Measurements from ENCODE around the gene ACVR1B.

DNA sequence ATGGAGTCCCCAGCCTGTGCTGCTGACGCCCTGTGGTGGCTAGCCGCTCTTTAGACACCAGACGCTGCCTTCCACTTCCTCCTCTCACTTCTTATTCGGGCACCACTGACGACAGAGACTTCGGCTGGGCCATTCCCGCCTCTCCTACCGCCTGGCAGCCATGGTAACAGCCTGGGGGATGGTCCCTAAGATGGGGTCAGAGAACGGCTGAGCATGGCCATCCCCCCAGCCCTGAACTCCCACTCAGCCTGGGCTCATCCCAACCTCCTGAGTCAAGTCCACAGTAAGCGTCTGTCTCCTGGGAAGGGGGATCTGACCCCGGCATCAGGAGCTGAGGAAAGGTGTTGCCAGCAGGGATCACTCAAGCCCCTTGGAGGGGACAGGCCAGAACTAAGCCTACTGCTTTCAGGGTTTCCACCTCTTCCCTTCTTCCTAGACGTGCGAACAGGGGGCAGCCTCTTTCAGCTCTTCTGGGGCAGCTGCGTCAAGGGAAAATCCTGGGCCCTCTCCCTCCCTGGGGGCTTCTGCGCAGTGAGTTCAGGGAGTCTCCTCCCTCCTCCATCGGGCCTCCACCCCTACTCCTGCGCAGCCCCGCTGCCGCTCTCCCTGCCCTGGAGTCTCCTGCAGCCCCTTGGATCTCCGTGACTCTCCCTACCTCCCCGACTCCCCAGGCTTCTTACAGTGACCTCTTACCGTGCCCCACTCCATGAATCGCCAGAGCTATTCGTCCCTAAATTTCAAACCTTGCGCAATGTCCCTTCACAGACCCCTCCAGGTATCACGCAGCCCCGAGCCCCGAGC is 54.6 kb downstream of the ACVR1B start:
- TF ChIP-seq, protein P1, sequence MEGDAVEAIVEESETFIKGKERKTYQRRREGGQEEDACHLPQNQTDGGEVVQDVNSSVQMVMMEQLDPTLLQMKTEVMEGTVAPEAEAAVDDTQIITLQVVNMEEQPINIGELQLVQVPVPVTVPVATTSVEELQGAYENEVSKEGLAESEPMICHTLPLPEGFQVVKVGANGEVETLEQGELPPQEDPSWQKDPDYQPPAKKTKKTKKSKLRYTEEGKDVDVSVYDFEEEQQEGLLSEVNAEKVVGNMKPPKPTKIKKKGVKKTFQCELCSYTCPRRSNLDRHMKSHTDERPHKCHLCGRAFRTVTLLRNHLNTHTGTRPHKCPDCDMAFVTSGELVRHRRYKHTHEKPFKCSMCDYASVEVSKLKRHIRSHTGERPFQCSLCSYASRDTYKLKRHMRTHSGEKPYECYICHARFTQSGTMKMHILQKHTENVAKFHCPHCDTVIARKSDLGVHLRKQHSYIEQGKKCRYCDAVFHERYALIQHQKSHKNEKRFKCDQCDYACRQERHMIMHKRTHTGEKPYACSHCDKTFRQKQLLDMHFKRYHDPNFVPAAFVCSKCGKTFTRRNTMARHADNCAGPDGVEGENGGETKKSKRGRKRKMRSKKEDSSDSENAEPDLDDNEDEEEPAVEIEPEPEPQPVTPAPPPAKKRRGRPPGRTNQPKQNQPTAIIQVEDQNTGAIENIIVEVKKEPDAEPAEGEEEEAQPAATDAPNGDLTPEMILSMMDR (IDR thresholded peaks at IDR 0.05; ENCODE audit: low read depth, low read length, missing input control) = no peak
- TF ChIP-seq TAF1 (conservative IDR thresholded peaks at IDR 0.05) = no peak
- TF ChIP-seq RAD21 (IDR thresholded peaks at IDR 0.05) = no peak
- TF ChIP-seq YY1 (IDR thresholded peaks at IDR 0.05) = no peak
- TF ChIP-seq, protein P2, sequence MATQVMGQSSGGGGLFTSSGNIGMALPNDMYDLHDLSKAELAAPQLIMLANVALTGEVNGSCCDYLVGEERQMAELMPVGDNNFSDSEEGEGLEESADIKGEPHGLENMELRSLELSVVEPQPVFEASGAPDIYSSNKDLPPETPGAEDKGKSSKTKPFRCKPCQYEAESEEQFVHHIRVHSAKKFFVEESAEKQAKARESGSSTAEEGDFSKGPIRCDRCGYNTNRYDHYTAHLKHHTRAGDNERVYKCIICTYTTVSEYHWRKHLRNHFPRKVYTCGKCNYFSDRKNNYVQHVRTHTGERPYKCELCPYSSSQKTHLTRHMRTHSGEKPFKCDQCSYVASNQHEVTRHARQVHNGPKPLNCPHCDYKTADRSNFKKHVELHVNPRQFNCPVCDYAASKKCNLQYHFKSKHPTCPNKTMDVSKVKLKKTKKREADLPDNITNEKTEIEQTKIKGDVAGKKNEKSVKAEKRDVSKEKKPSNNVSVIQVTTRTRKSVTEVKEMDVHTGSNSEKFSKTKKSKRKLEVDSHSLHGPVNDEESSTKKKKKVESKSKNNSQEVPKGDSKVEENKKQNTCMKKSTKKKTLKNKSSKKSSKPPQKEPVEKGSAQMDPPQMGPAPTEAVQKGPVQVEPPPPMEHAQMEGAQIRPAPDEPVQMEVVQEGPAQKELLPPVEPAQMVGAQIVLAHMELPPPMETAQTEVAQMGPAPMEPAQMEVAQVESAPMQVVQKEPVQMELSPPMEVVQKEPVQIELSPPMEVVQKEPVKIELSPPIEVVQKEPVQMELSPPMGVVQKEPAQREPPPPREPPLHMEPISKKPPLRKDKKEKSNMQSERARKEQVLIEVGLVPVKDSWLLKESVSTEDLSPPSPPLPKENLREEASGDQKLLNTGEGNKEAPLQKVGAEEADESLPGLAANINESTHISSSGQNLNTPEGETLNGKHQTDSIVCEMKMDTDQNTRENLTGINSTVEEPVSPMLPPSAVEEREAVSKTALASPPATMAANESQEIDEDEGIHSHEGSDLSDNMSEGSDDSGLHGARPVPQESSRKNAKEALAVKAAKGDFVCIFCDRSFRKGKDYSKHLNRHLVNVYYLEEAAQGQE (IDR thresholded peaks at IDR 0.05) = no peak
- TF ChIP-seq FOXA2 (IDR thresholded peaks at IDR 0.05) = no peak
- TF ChIP-seq, protein P3, sequence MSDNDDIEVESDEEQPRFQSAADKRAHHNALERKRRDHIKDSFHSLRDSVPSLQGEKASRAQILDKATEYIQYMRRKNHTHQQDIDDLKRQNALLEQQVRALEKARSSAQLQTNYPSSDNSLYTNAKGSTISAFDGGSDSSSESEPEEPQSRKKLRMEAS (IDR thresholded peaks at IDR 0.05) = no peak
- TF ChIP-seq, protein P4, sequence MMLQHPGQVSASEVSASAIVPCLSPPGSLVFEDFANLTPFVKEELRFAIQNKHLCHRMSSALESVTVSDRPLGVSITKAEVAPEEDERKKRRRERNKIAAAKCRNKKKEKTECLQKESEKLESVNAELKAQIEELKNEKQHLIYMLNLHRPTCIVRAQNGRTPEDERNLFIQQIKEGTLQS (IDR thresholded peaks at IDR 0.05) = no peak
- peak; percentile 8 for TF ChIP-seq SP1 (IDR thresholded peaks at IDR 0.05)
- TF ChIP-seq RXRA (IDR thresholded peaks at IDR 0.05) = no peak
- TF ChIP-seq, protein P5, sequence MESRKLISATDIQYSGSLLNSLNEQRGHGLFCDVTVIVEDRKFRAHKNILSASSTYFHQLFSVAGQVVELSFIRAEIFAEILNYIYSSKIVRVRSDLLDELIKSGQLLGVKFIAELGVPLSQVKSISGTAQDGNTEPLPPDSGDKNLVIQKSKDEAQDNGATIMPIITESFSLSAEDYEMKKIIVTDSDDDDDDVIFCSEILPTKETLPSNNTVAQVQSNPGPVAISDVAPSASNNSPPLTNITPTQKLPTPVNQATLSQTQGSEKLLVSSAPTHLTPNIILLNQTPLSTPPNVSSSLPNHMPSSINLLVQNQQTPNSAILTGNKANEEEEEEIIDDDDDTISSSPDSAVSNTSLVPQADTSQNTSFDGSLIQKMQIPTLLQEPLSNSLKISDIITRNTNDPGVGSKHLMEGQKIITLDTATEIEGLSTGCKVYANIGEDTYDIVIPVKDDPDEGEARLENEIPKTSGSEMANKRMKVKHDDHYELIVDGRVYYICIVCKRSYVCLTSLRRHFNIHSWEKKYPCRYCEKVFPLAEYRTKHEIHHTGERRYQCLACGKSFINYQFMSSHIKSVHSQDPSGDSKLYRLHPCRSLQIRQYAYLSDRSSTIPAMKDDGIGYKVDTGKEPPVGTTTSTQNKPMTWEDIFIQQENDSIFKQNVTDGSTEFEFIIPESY (IDR thresholded peaks at IDR 0.05) = no peak

Measured in liver (tissue), 3 donors.